Endothelial cell of hepatic sinusoid (primary cell): ENCODE data around the gene SV2A.

Experiments
- in situ Hi-C: cut with HindIII; loops from 2 replicates; pipeline ENCODE4 v1.10.0; 2017; ENCODE audit warnings: low sequenced_read_pairs

The SV2A gene

DNA sequence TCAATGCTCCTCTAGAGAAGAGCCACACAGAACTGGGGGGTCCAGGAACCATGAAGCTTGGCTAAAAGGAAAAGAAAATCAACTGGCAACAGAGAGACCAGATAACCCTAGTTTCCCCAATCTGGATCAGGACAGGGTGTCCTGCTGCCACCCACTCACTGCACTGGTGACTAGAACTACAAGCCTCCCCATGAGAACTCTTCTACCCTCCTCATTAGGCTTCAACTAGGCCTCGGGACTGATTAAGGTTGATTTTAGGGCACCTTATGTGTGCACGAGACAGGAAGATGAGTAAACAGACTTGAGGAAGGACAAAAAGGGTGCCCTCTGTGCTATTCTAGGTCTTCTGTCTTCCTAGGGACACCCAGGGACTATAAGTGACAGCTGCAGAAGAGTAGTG is 12.2 kb upstream of the SV2A start:
- in situ Hi-C loops, result no loop called here

GRCh38 chr1:149928401-149928724 is 10.7 kb upstream of the SV2A start:
- in situ Hi-C loops, result no loop called here

- in situ Hi-C loops, result no loop called here
These were observed 10.1 kb upstream of the SV2A start, which contains the start of gene SF3B4 for GRCh38 chr1:149927563-149928400. SF3B4 (minus strand) TSS chr1:149927803; CDS start chr1:149927759, 44 bp downstream.

DNA sequence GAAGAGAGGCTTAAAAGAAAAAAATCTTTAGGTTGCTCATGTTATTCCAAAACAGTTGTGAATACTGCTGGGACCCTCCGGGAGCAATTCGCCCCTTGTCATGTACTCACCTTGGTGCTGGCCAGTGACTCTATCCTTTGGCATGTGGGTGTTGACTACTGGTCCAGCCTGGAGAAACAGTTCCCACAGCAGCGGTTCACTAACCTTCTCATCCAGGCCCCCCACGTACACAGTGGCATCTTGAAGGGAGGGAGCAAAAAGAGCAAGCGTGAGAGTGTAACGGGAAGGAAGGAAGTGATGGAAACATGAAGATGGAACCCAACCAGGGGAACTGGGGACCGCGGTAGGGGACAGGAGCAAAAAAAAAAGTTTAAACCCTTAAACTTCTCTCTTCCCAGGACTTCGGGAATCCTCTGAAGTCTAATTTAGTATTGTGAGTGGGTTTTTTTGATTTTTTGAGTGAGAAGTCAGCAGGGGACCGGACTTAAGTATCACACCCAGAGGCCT is 9.5 kb upstream of the SV2A start:
- in situ Hi-C loops, result no loop called here

DNA sequence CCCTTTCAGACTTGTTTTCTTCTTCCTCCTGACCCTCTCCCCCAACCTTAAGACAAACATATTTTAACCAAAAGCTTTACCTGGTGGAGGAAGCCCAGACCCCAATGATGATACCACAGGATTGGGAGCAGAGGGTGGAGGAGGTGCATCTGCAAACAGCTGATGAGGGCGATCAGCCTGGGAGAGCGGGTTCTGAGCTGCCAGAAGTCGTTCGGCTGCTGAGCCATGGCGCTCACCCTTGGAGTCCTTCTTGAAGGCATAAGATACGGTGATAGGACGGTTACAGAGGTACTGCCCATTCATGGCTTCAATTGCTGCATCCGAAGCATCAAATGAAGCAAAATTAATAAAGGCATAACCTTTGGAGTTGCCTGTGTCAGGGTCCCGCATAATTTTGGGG is 8.7 kb upstream of the SV2A start:
- in situ Hi-C loops, result no loop called here

DNA sequence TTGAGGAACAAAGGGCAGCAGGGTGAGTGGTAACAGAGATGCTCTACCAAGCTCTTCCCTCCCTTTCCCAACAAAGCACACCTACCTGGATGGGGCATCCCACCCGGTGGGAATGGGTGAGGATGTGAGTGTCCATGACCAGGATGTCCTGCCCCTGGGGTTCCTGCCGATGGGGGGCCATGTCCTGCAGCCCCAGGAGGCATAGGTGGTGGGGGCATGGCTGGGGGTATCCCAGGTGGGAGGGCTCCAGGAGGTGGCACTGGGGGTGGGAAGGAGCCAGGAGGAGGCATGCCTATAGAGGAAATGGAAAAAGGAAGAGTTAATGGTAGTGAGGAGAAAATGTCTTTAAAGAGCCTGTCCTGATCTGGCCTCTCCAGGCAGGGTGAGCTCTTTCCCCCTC is 8.1 kb upstream of the SV2A start:
- in situ Hi-C loops, result no loop called here

DNA sequence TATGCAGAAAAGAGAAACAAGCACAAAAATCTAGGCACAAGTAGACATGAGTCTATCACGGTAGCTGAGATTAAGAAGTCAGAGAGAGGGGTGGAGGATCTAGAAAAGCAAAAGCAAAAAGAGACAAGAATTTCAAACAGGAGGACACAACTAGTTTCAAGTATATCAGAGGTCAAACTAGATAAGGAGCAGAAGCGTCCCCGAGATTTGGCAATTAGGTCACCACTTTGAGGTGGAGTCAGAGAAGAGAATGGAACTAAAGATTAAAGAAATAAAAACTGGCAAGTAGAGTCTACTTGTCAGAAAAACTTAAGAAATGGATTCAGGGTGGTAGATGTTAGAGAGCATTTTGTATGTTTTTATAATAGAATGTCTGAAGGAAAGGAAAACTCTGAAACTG is 7.7 kb upstream of the SV2A start:
- in situ Hi-C loops, result no loop called here

DNA sequence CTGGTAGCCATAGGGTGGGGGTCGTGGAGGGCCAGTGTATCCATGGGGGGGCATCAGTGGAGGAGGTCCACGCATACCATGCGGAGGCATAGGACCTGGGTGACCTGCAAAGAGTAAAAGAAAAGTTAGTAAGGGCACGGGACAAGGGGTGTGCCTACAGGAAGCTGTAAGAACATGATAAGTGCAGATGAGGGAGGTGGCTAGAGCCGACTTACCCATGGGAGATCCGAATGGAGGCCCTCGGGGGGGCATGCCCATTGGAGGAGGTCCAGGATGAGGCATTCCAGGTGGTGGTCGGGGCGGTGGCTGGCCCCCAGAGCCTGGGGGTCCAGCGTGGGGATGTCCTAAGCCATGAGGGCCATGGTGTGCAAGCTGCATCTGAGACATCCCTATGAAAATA is 6.0 kb upstream of the SV2A start:
- in situ Hi-C loops, result no loop called here

GRCh38 chr1:149916898-149917252 is 769 bp downstream of the SV2A start:
- in situ Hi-C loops, result no loop called here

- in situ Hi-C loops, result no loop called here
These were observed 1.3 kb downstream of the SV2A start for GRCh38 chr1:149916193-149916897.

GRCh38 chr1:149915429-149916192 is 2.0 kb downstream of the SV2A start:
- in situ Hi-C loops, result no loop called here

GRCh38 chr1:149914545-149914944 is 3.1 kb downstream of the SV2A start:
- in situ Hi-C loops, result no loop called here

GRCh38 chr1:149906570-149907075 is 11.0 kb downstream of the SV2A start:
- in situ Hi-C loops, result loop anchor here (5.0 kb wide), 1 partner anchor 76 kb away; no protein-coding TSS in a partner anchor

DNA sequence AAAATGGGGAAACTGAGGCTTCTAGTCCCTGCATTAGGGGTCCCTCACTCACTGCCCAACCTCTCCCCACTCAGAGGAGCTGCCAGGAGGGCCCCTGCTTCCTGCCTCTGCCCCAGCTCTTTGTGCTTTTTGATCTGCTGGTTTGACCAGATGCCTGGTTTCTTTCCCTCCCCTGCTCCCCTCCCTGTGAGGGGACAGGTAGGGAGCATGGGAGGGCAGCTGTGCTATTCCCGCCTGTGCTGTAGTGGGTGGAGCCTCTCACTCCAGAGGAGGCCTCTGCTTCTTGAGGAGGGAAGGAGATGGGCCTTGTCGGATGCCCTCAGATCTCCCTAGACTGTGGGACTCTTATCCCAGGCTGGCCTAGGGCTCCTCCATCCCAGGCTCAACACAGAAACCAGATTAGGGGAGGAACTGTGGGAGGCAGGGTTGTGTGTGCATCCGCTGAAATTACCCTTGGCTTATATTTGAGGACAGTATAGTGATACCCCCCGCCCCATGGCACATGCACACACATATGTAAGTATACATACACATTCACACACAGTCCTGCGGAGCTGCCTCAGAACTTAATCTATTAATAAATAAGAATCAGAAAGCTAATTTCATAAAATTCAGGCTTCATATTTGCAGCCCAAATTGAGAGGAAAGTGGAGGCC is 13.7 kb downstream of the SV2A start:
- in situ Hi-C loops, result no loop called here

DNA sequence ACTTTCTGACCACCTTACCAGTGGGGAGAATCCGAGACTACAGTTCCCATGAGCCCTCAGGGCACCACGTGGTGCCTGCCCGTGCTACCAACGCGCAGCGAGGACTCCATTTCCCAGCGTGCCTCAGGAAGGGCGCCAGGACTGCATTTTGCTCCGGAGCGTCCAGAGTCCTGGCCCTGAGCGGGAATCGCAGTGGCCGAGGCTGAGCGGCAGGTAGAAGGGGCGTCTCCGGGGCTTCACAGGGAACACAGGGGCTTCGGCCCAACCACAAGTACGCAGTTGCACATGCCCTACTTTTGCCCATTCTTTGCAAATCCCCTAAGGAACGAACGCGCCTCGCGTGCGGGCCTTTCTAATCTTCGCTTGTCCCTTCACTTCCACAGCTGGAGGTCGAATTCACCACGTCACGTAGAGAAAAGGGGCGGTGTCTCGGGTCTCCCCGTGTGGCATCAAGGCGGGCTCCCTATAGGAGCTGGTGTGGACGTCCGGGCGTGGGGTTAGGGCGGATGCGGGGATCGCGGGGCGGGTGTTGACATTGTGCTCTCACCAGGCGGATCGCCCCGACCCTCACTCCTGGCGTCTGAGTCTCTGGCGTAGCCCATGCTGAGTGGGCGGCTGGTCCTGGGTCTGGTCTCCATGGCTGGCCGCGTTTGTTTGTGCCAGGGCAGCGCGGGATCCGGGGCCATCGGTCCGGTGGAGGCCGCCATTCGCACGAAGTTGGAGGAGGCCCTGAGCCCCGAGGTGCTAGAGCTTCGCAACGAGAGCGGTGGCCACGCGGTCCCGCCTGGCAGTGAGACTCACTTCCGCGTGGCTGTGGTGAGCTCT is 18.0 kb downstream of the SV2A start, which contains the start of gene BOLA1:
TSS of gene BOLA1 (plus strand) at position 109 of the 825 bp plus-strand sequence. CDS start at position 601, 492 bp downstream.
- in situ Hi-C loops, result no loop called here

GRCh38 chr1:149896575-149896974 is 21.1 kb downstream of the SV2A start:
- in situ Hi-C loops, result no loop called here

GRCh38 chr1:149888999-149889289 is 28.7 kb downstream of the SV2A start:
- in situ Hi-C loops, result no loop called here

- in situ Hi-C loops, result no loop called here
These were observed 29.2 kb downstream of the SV2A start for GRCh38 chr1:149888247-149888998.
